NCI-H524 (cell line): Measurements from ENCODE around the gene SLC47A2.

Source experiments
- DNase-seq, 2 experiments: peaks; one replicate each; lab custom pipeline; 2025; lab: John Stamatoyannopoulos, UW

SLC47A2 gene

GRCh38 chr17:19728084-19728495, 11.7 kb upstream of the SLC47A2 start:
- DNase-seq, result peak; percentile 48 to 91

- no peak for DNase-seq
Observed at GRCh38 chr17:19727501-19728078, 11.2 kb upstream of the SLC47A2 start.

GRCh38 chr17:19726631-19727376, 10.4 kb upstream of the SLC47A2 start:
- no peak for DNase-seq

GRCh38 chr17:19725486-19725885, 9.1 kb upstream of the SLC47A2 start:
- no peak for DNase-seq

- DNase-seq, result no peak
Observed at GRCh38 chr17:19724501-19725420, 8.4 kb upstream of the SLC47A2 start.

- DNase-seq, result no peak
Observed at GRCh38 chr17:19723964-19724363, 7.6 kb upstream of the SLC47A2 start.

GRCh38 chr17:19720631-19721426, 4.4 kb upstream of the SLC47A2 start:
- DNase-seq, result no peak

GRCh38 chr17:19720210-19720475, 3.8 kb upstream of the SLC47A2 start:
- DNase-seq, result no peak

- DNase-seq, result no peak
Observed at GRCh38 chr17:19719355-19720209, 3.2 kb upstream of the SLC47A2 start.

- peak in 1 of 2 experiments; percentile 29 for DNase-seq
Observed at GRCh38 chr17:19718613-19719354, 2.4 kb upstream of the SLC47A2 start.

GRCh38 chr17:19718041-19718612, 1.7 kb upstream of the SLC47A2 start:
- DNase-seq, result no peak

GRCh38 chr17:19717411-19717908, 1.1 kb upstream of the SLC47A2 start:
- DNase-seq, result no peak

GRCh38 chr17:19717031-19717360, 612 bp upstream of the SLC47A2 start:
- DNase-seq, result no peak

- no peak for DNase-seq
Observed at GRCh38 chr17:19714542-19715411, 1.6 kb downstream of the SLC47A2 start.

GRCh38 chr17:19713901-19714361, 2.5 kb downstream of the SLC47A2 start:
- DNase-seq, result no peak

GRCh38 chr17:19713462-19713861, 2.9 kb downstream of the SLC47A2 start:
- DNase-seq, result no peak

GRCh38 chr17:19712436-19713004, 3.9 kb downstream of the SLC47A2 start:
- DNase-seq, result no peak

- DNase-seq, result no peak
Observed at GRCh38 chr17:19709841-19710240, 6.5 kb downstream of the SLC47A2 start.
